ENCODE measurements around the gene ART5. TPM values are rescaled to one million over a fixed set of nuclear protein-coding genes. Genes with fewer than 3 reads are reported as not detected.

Gene ART5
- total and polyA plus RNA-seq, 2 of the 4 experiments (the other 2 are of a cell fraction) = not detected

- H3K56ac ChIP-seq (ENCODE audit: extremely low read depth, insufficient read depth, low read length) = no peak overlapping the region
- no peak overlapping the region for H2BK15ac ChIP-seq (ENCODE audit: low read depth, low read length)
- no peak overlapping the region for H3K9ac ChIP-seq (ENCODE audit: low read depth, low read length)
- H3K14ac ChIP-seq (replicated peaks; ENCODE audit: low read depth, low read length) = no peak overlapping the region
- H3K36me3 ChIP-seq (ENCODE audit: control insufficient read depth, insufficient read depth, low read length) = peaks cover 44% of the 10 kb centered on the region
- ATAC-seq (ENCODE audit: low read depth) = no peak
- no peak overlapping the region for H2BK20ac ChIP-seq (ENCODE audit: low read depth, low read length)
- no peaks in the 10 kb centered on the region for H4K20me1 ChIP-seq (ENCODE audit: insufficient read depth, low read length)
- dilution Hi-C loops (cut with HindIII; ENCODE audit: low sequenced_read_pairs, unreplicated experiment) = no loop called here
- no peak overlapping the region for H4K5ac ChIP-seq (ENCODE audit: low read depth, low read length)
- H3K27me3 ChIP-seq (ENCODE audit: control insufficient read depth, insufficient read depth, low read length) = no peaks in the 10 kb centered on the region
- TF ChIP-seq RFX5 (IDR thresholded peaks at IDR 0.05; ENCODE audit: low read depth, low read length) = no peak
- no peak for TF ChIP-seq CEBPB (IDR thresholded peaks at IDR 0.05; ENCODE audit: low read depth, low read length)
- TF ChIP-seq MAFK (IDR thresholded peaks at IDR 0.05; ENCODE audit: low read depth, low read length) = no peak
- TF ChIP-seq RAD21 (IDR thresholded peaks at IDR 0.05; ENCODE audit: low read length) = no peak
- no peak for TF ChIP-seq NFE2L2 (IDR thresholded peaks at IDR 0.05; ENCODE audit: low read depth, low read length)
- no peak for TF ChIP-seq CTCF (conservative IDR thresholded peaks at IDR 0.05; ENCODE audit: low read depth, low read length)
- TF ChIP-seq CHD1 (IDR thresholded peaks at IDR 0.05; ENCODE audit: low read depth, low read length) = no peak
- TF ChIP-seq MAZ (IDR thresholded peaks at IDR 0.05; ENCODE audit: borderline replicate concordance, low read depth, low read length) = no peak
- TF ChIP-seq ELK1 (IDR thresholded peaks at IDR 0.05; ENCODE audit: borderline replicate concordance, low read depth, low read length) = no peak
- TF ChIP-seq USF2 (IDR thresholded peaks at IDR 0.05; ENCODE audit: low read depth, low read length) = no peak
- TF ChIP-seq FOS (IDR thresholded peaks at IDR 0.05; ENCODE audit: low read depth, low read length) = no peak
- TF ChIP-seq RCOR1 (IDR thresholded peaks at IDR 0.05; ENCODE audit: insufficient replicate concordance, low read length) = no peak
- no peak for TF ChIP-seq SMC3 (IDR thresholded peaks at IDR 0.05; ENCODE audit: low read depth, low read length)
- intact Hi-C loops (cut with micrococcal nuclease) = no loop called here
- H2BK120ac ChIP-seq (ENCODE audit: low read depth, low read length) = no peak overlapping the region
- no peak overlapping the region for H3K23ac ChIP-seq (ENCODE audit: low read depth, low read length)
- no TSS peak for BruUV-seq (replicated peaks)
- no peak overlapping the region for H2BK5ac ChIP-seq (ENCODE audit: low read depth, low read length, poor library complexity, severe bottlenecking)
- no peak overlapping the region for H4K91ac ChIP-seq (ENCODE audit: insufficient read depth, low read depth, low read length)
- ChIA-PET CTCF (no interaction called here), POLR2A (ENCODE audit: unreplicated experiment) (no interaction called here)
- no peak for DNase-seq
- no peak overlapping the region for H3K18ac ChIP-seq (ENCODE audit: low read depth, low read length)
- H2AK9ac ChIP-seq (replicated peaks; ENCODE audit: low read depth, low read length, poor library complexity) = no peak overlapping the region
- in situ Hi-C loops (cut with MboI; ENCODE audit: low sequenced_read_pairs) = no loop called here
- H3K9me3 ChIP-seq (ENCODE audit: control insufficient read depth, insufficient read depth, low read length) = no peaks in the 10 kb centered on the region
- H3K4me1 ChIP-seq (ENCODE audit: control insufficient read depth, insufficient read depth, low read length) = no peaks in the 10 kb centered on the region
- no peak overlapping the region for H2AFZ ChIP-seq (replicated peaks; ENCODE audit: low read length, poor library complexity)
- H3K4ac ChIP-seq (ENCODE audit: low read depth, low read length) = no peak overlapping the region
- H4K8ac ChIP-seq (ENCODE audit: low read depth in 2 of 2, low read length in 2 of 2) = no peak overlapping the region
- no peak overlapping the region for H3K4me2 ChIP-seq (ENCODE audit: low read depth, low read length)
- H2AK5ac ChIP-seq (ENCODE audit: low read depth, low read length) = no peak overlapping the region
- H3K4me3 ChIP-seq (ENCODE audit: insufficient read depth, low read depth, low read length) = no peak overlapping the region
- peaks cover under 1 to 1% of the 10 kb centered on the region in 2 experiments; a peak in 2 of 4 replicates for H3K79me1 ChIP-seq (ENCODE audit: low read depth in 1 of 2, low read length in 2 of 2)
- H3K9me1 ChIP-seq (ENCODE audit: insufficient read depth, low read length) = peaks cover 6% of the 10 kb centered on the region; the same call in 1 of the 2 replicates
- 99% methylated on average over 53 of the region's 89 CpGs; no CpG with 5 or more reads in 1 of the 2 experiments for WGBS, 2 experiments (ENCODE audit: extremely low coverage in 2 of 2, insufficient read length in 1 of 2)
- no peak overlapping the region for H3K27ac ChIP-seq (ENCODE audit: insufficient read depth, low read length)
These were observed 25.6 kb upstream of the ART5 start for GRCh38 chr11:3667149-3668035.
